NCI-H2196 treated with DMSO at 0.1 percent for 48 hours (cell line): ENCODE results near the gene RARRES2.
"Not testable (repeated sequence)": the region's sequence is repeated elsewhere in the genome, so short reads cannot be mapped to it uniquely, and the experiment has no call there.

ENCODE experiments used
- DNase-seq: peaks from one replicate; lab custom pipeline; 2025; ENCODE audit not compliant: unreplicated experiment; lab: John Stamatoyannopoulos, UW

The RARRES2 gene

GRCh38 chr7:150295614-150296013, 45.8 kb downstream of the RARRES2 start:
- DNase-seq = not testable (repeated sequence)

GRCh38 chr7:150295027-150295426, 46.4 kb downstream of the RARRES2 start:
- DNase-seq = not testable (repeated sequence)

DNA sequence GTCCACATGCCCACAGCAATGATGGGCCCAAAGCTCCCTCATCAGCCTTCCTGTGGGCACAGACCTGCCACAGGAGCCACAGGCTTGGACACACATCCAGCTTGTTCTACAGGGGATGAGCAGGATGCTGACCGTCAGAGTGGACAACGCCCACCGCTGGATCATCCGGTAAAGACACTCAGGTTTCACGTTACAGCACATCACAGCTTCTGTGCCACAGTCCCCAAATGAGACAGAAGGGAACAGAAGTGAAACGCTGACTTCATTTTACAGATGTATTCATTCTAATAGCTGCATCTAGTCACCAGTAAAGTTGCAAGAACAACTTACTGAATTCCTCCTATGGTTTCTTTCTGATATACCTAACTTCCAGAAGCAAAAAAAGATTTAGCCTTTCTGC, 51.1 kb downstream of the RARRES2 start:
- not testable (repeated sequence) for DNase-seq

- DNase-seq = not testable (repeated sequence)
Measured at GRCh38 chr7:150288816-150289215, 52.6 kb downstream of the RARRES2 start.
